ENCODE data around the gene TMEM45B.
"Not testable (repeated sequence)": the region's sequence is repeated elsewhere in the genome, so short reads cannot be mapped to it uniquely, and the experiment has no call there.

TMEM45B gene

GRCh38 chr11:129852125-129852740 lies 36.6 kb downstream of the TMEM45B start:
- DNase-seq (ENCODE audit: low spot score), result no peak

- DNase-seq (ENCODE audit: low spot score), result no peak
These were observed 38.0 kb downstream of the TMEM45B start for GRCh38 chr11:129853518-129854231.

- no peak for DNase-seq (ENCODE audit: low spot score)
These were observed 38.7 kb downstream of the TMEM45B start for GRCh38 chr11:129854232-129854805.

- DNase-seq (ENCODE audit: low spot score), result no peak
These were observed 39.4 kb downstream of the TMEM45B start for GRCh38 chr11:129855086-129855485.

GRCh38 chr11:129856036-129856435 lies 40.4 kb downstream of the TMEM45B start:
- DNase-seq (ENCODE audit: low spot score), result no peak

- no peak for DNase-seq (ENCODE audit: low spot score)
These were observed 46.3 kb downstream of the TMEM45B start for GRCh38 chr11:129861702-129862522.

- no peak for DNase-seq (ENCODE audit: low spot score)
These were observed 49.2 kb downstream of the TMEM45B start for GRCh38 chr11:129864811-129865210.

- DNase-seq (ENCODE audit: low spot score), result no peak
These were observed 50.1 kb downstream of the TMEM45B start for GRCh38 chr11:129865701-129866100.

- DNase-seq (ENCODE audit: low spot score), result no peak
These were observed 50.7 kb downstream of the TMEM45B start for GRCh38 chr11:129866311-129866710.

- not testable (repeated sequence) for DNase-seq (ENCODE audit: low spot score)
These were observed 53.0 kb downstream of the TMEM45B start for GRCh38 chr11:129868626-129869025.

- no peak for DNase-seq (ENCODE audit: low spot score)
These were observed 56.3 kb downstream of the TMEM45B start for GRCh38 chr11:129871914-129872313.

GRCh38 chr11:129880311-129880710 lies 64.7 kb downstream of the TMEM45B start:
- no peak for DNase-seq (ENCODE audit: low spot score)

GRCh38 chr11:129881570-129882170 lies 66.0 kb downstream of the TMEM45B start:
- no peak for DNase-seq (ENCODE audit: low spot score)

- no peak for DNase-seq (ENCODE audit: low spot score)
These were observed 68.9 kb downstream of the TMEM45B start for GRCh38 chr11:129884581-129884980.

GRCh38 chr11:129885381-129885780 lies 69.7 kb downstream of the TMEM45B start:
- no peak for DNase-seq (ENCODE audit: low spot score)

- no peak for DNase-seq (ENCODE audit: low spot score)
These were observed 72.8 kb downstream of the TMEM45B start for GRCh38 chr11:129888451-129888850.

- no peak for DNase-seq (ENCODE audit: low spot score)
These were observed 78.9 kb downstream of the TMEM45B start for GRCh38 chr11:129894278-129895125.

- peak; percentile 93 for DNase-seq (ENCODE audit: low spot score)
These were observed 79.7 kb downstream of the TMEM45B start, which contains the start of gene NFRKB for GRCh38 chr11:129895126-129896041. Gene NFRKB, minus strand, starts transcription at chr11:129895578. Its CDS starts 2,729 bp downstream, at chr11:129892849.

GRCh38 chr11:129896062-129896461 lies 80.4 kb downstream of the TMEM45B start:
- DNase-seq (ENCODE audit: low spot score), result no peak

GRCh38 chr11:129905402-129905801 lies 89.8 kb downstream of the TMEM45B start:
- DNase-seq (ENCODE audit: low spot score), result no peak
